GM12878 (cell line): ENCODE measurements around the gene DPYSL4. TPM values are rescaled to one million over a fixed set of nuclear protein-coding genes. Genes with fewer than 3 reads are reported as not detected.

Experiments
- ATAC-seq: fragments of 200-7000 bp; cut with Tn5 transposase; 3 replicates; pipeline ENCODE4 v1.9.1; 2020; ENCODE audit warnings: mild to moderate bottlenecking, moderate library complexity
- BruUV-seq: library from RNA; stranded (reverse); fragments of 400-500 nt; replicated peaks from 2 replicates; lab custom pipeline; 2021; lab: Mats Ljungman, UMichigan
- CTCF ChIA-PET: fragments of 300-600 bp; sonication (Branson Sonifier 250); formaldehyde crosslinking; extraction: SDS; loops from one replicate; lab custom pipeline; 2021; ENCODE audit warnings: inconsistent platforms; lab: Yijun Ruan, JAX
- POLR2A ChIA-PET: fragments of 350-600 bp; formaldehyde crosslinking; extraction: SDS; loops from one replicate; lab custom pipeline; 2021; ENCODE audit warnings: inconsistent platforms; lab: Charles Lee
- RAD21 ChIA-PET: fragments of 300-600 bp; sonication (Branson Sonifier 250); formaldehyde crosslinking; loops from one replicate; lab custom pipeline; 2023; ENCODE audit warnings: antibody characterized with exemption; ENCODE audit not compliant: unreplicated experiment; lab: Charles Lee
- SMC1A ChIA-PET: fragments of 300-600 bp; sonication (Branson Sonifier 250); formaldehyde crosslinking; loops from one replicate; lab custom pipeline; 2023; ENCODE audit not compliant: unreplicated experiment, uncharacterized antibody; lab: Charles Lee
- DNase-seq: peaks from one replicate; pipeline ENCODE4 v3.0.0-alpha.2; 2011; ENCODE audit warnings: low read depth, low spot score
- FAIRE-seq: peaks from 3 replicates; lab custom pipeline; 2011; peaks lifted over from hg19 to GRCh38; lab: Jason Lieb, UNC
- H2AFZ ChIP-seq: 2 replicates; pipeline ENCODE4 v1.6.0; 2011; ENCODE audit warnings: low read depth, low read length, control low read depth; ENCODE audit not compliant: control insufficient read depth
- H3K27ac ChIP-seq: 2 replicates; pipeline ENCODE4 v1.5.1; 2011; ENCODE audit warnings: control low read depth; ENCODE audit not compliant: control insufficient read depth, insufficient read depth
- H3K27me3 ChIP-seq, 2 experiments: replicated peaks in 1 of 2; 2 replicates each; pipeline versions ENCODE4 v1.6.0 to v1.6.1; 2011; ENCODE audit warnings: low read length in 1 of 2; ENCODE audit not compliant: control insufficient read depth in 2 of 2, insufficient read depth in 2 of 2
- H3K36me3 ChIP-seq, 2 experiments: 2 replicates each; pipeline ENCODE4 v1.5.1; 2011; ENCODE audit warnings: low read length in 1 of 2; ENCODE audit not compliant: control insufficient read depth in 2 of 2, insufficient read depth in 2 of 2
- H3K4me1 ChIP-seq: 2 replicates; pipeline ENCODE4 v1.6.1; 2011; ENCODE audit warnings: mild to moderate bottlenecking, low read length, moderate library complexity, mixed read lengths; ENCODE audit not compliant: control insufficient read depth, insufficient read depth
- H3K4me2 ChIP-seq: 2 replicates; pipeline ENCODE4 v1.6.0; 2011; ENCODE audit warnings: control low read depth; ENCODE audit not compliant: control insufficient read depth, insufficient read depth
- H3K4me3 ChIP-seq: fragments of 200-600 bp; sonication (generic); 2 replicates; pipeline ENCODE4 v1.5.1; 2016
- H3K79me2 ChIP-seq: 2 replicates; pipeline ENCODE4 v1.6.0; 2011; ENCODE audit warnings: low read length; ENCODE audit not compliant: control insufficient read depth, insufficient read depth
- H3K9ac ChIP-seq: 2 replicates; pipeline ENCODE4 v1.8.0; 2011; ENCODE audit warnings: low read length, control low read depth, mixed read lengths; ENCODE audit not compliant: control insufficient read depth, insufficient read depth
- H3K9me3 ChIP-seq: replicated peaks from 3 replicates; pipeline ENCODE4 v1.5.1; 2011; ENCODE audit warnings: mild to moderate bottlenecking, low read length; ENCODE audit not compliant: control insufficient read depth, insufficient read depth
- H4K20me1 ChIP-seq: 2 replicates; pipeline ENCODE4 v1.6.0; 2011; ENCODE audit not compliant: control insufficient read depth, insufficient read depth
- BRCA1 ChIP-seq: IDR thresholded peaks from 2 replicates; pipeline ENCODE4 v1.6.1; 2011; ENCODE audit warnings: low read depth, low read length, improper control_type of control experiment
- EGR1 ChIP-seq, 2 experiments: IDR thresholded peaks; 1 replicate in 1 of 2; 2 replicates in 1 of 2; pipeline ENCODE4 v1.6.1; 2011 to 2012; ENCODE audit warnings: low read depth in 2 of 2, low read length in 2 of 2, borderline replicate concordance in 1 of 2, mild to moderate bottlenecking in 1 of 2, moderate library complexity in 1 of 2
- EZH2 ChIP-seq: IDR thresholded peaks from 2 replicates; pipeline ENCODE4 v1.6.1; 2012; ENCODE audit warnings: low read depth, mild to moderate bottlenecking, control low read depth, inconsistent platforms, low read length, borderline replicate concordance; ENCODE audit not compliant: control insufficient read depth
- HCFC1 ChIP-seq: fragments of 150-350 bp; IDR thresholded peaks from 2 replicates; pipeline ENCODE4 v1.6.1; 2014; ENCODE audit warnings: low read length
- HDAC6 ChIP-seq: fragments of 200-600 bp; sonication (generic); IDR thresholded peaks from one replicate; pipeline ENCODE4 v1.8.0; 2017; ENCODE audit warnings: antibody characterized with exemption; ENCODE audit not compliant: unreplicated experiment
- PKNOX1 ChIP-seq: fragments of 450-650 bp; IDR thresholded peaks from 2 replicates; pipeline ENCODE4 v1.6.1; 2016; ENCODE audit warnings: mild to moderate bottlenecking
- PML ChIP-seq: IDR thresholded peaks from 2 replicates; pipeline ENCODE4 v1.6.1; 2012; ENCODE audit warnings: low read length, inconsistent platforms
- POU2F2 ChIP-seq: IDR thresholded peaks from 3 replicates; pipeline ENCODE4 v1.6.1; 2011; ENCODE audit warnings: low read depth, mild to moderate bottlenecking, low read length, borderline replicate concordance
- RUNX3 ChIP-seq: IDR thresholded peaks from 2 replicates; pipeline ENCODE4 v1.6.1; 2012; ENCODE audit warnings: low read length, inconsistent platforms
- SIN3A ChIP-seq: IDR thresholded peaks from 2 replicates; pipeline ENCODE4 v1.6.1; 2012; ENCODE audit warnings: low read depth, low read length, improper control_type of control experiment
- SMAD1 ChIP-seq: fragments of 450-650 bp; IDR thresholded peaks from 2 replicates; pipeline ENCODE4 v1.6.1; 2018; ENCODE audit warnings: mild to moderate bottlenecking, low read depth; ENCODE audit not compliant: partially characterized antibody
- SMARCA5 ChIP-seq: fragments of 450-650 bp; IDR thresholded peaks from 2 replicates; pipeline ENCODE4 v1.6.1; 2017; ENCODE audit warnings: mild to moderate bottlenecking
- SP1 ChIP-seq: IDR thresholded peaks from one replicate; pipeline ENCODE4 v1.6.1; 2011; ENCODE audit warnings: low read depth, low read length
- STAT3 ChIP-seq: IDR thresholded peaks from 2 replicates; pipeline ENCODE4 v1.6.1; 2011; ENCODE audit warnings: low read depth, low read length, improper control_type of control experiment
- TARDBP ChIP-seq: IDR thresholded peaks from 2 replicates; pipeline ENCODE4 v1.6.1; 2016; ENCODE audit warnings: borderline replicate concordance
- ZBTB40 ChIP-seq: fragments of 450-650 bp; IDR thresholded peaks from 2 replicates; pipeline ENCODE4 v1.6.1; 2016; ENCODE audit warnings: mild to moderate bottlenecking, moderate library complexity, borderline replicate concordance
- ZNF217 ChIP-seq: fragments of 450-650 bp; IDR thresholded peaks from 2 replicates; pipeline ENCODE4 v1.6.1; 2017; ENCODE audit warnings: antibody characterized with exemption, mild to moderate bottlenecking
- WGBS: methylation state at CpG from one replicate; pipeline ENCODE4 v1.1.6; 2016; ENCODE audit warnings: low lambda C conversion rate; ENCODE audit not compliant: insufficient replicate concordance, insufficient coverage; ENCODE audit errors: missing lambda C conversion rate; 5-methylcytosine and 5-hydroxymethylcytosine counted together
- in situ Hi-C: fragments of 300-500 bp; cut with MboI; formaldehyde crosslinking; loops from 9 replicates; pipeline ENCODE4 v1.14.3; 2018; ENCODE audit warnings: mixed read lengths
- intact Hi-C: fragments of 100-400 bp; cut with micrococcal nuclease; formaldehyde crosslinking; loops from one replicate; pipeline ENCODE4 v1.14.2; 2022; ENCODE audit not compliant: unreplicated experiment
- polyA plus RNA-seq, 11 experiments: library from polyadenylated mRNA; depleted of rRNA in 4 of 11; unstranded in 6 of 11; stranded (reverse) in 5 of 11; fragments of >200 nt; fragmentation: Nextera tagmentation in 4 of 11; fragmentation: Illumina TruSeq in 1 of 11; extraction: Ambion mirVana in 4 of 11; extraction: Trizol in 1 of 11; gene quantifications; 1 replicate in 1 of 11; 2 replicates in 10 of 11; pipeline versions ENCODE4 v1.2.1 to v1.2.3, GENCODE V29; 2011 to 2016; ENCODE audit warnings: inconsistent platforms in 2 of 11, missing spikeins in 2 of 11, low read depth in 1 of 11
- total RNA-seq, 4 experiments: library from RNA; depleted of rRNA in 3 of 4; stranded (reverse); fragments of >200 nt in 3 of 4; fragmentation: Illumina TruSeq in 1 of 4; extraction: Trizol in 1 of 4; gene quantifications; 2 replicates each; pipeline versions ENCODE4 v1.2.1 to v1.2.3, GENCODE V29; 2013 to 2021

The DPYSL4 gene
- total and polyA plus RNA-seq, 10 of the 15 experiments (the other 5 are each of a cell fraction or from before 2014, with no cell fraction given) = 0.10 to 0.21 TPM; not detected in 8

GRCh38 chr10:132158122-132158741 lies 28.5 kb upstream of the DPYSL4 start:
- H3K4me2 ChIP-seq = no peak overlapping the region
- no peak for FAIRE-seq
- SMC1A ChIA-PET = no interaction called here
- intact Hi-C loops = no loop called here
- no peaks in the 10 kb centered on the region for H3K36me3 ChIP-seq
- H2AFZ ChIP-seq = no peak overlapping the region
- CTCF ChIA-PET = no interaction called here
- H3K4me1 ChIP-seq = peaks cover 3% of the 10 kb centered on the region; the same call in 1 of the 2 replicates
- ATAC-seq = no peak
- DNase-seq = no peak
- no peak overlapping the region for H3K4me3 ChIP-seq
- H4K20me1 ChIP-seq = no peaks in the 10 kb centered on the region
- WGBS = 50% methylated on average over 1 of the region's 2 CpGs
- H3K27me3 ChIP-seq = no peaks in the 10 kb centered on the region
- in situ Hi-C loops = no loop called here
- H3K27ac ChIP-seq = no peak overlapping the region
- H3K9ac ChIP-seq = no peak overlapping the region
- no peak for TF ChIP-seq PML
- TF ChIP-seq RUNX3 = no peak
- no peak for TF ChIP-seq HDAC6
- TF ChIP-seq STAT3 = no peak
- TF ChIP-seq HCFC1 = no peak
- no peak for TF ChIP-seq PKNOX1
- no peak for TF ChIP-seq BRCA1
- no peak for TF ChIP-seq ZNF217
- TF ChIP-seq SMARCA5 = no peak
- no peak for TF ChIP-seq EZH2
- no peak for TF ChIP-seq SIN3A
- no peak for TF ChIP-seq TARDBP
- no peak for TF ChIP-seq SP1
- no peak for TF ChIP-seq POU2F2
- TF ChIP-seq EGR1 (IDR thresholded peaks at IDR 0.05; ENCODE audit: borderline replicate concordance in 1 of 2, low read depth in 2 of 2, low read length in 2 of 2) = no peak
- no peak for TF ChIP-seq ZBTB40
- no peak for TF ChIP-seq SMAD1
- POLR2A ChIA-PET = no interaction called here
- no peaks in the 10 kb centered on the region for H3K9me3 ChIP-seq
- no TSS peak for BruUV-seq
- no peaks in the 10 kb centered on the region for H3K79me2 ChIP-seq
- RAD21 ChIA-PET = no interaction called here
